ENCODE results near the gene SYNPO.

Gene SYNPO

GRCh38 chr5:150700594-150701377, 60.3 kb downstream of the SYNPO start, which contains the start of gene RBM22:
Gene RBM22, minus strand, starts transcription at chr5:150701062. Its CDS starts 77 bp downstream, at chr5:150700985.
- peak; percentile 93 for DNase-seq

- no peak for DNase-seq
These were observed 63.3 kb downstream of the SYNPO start for GRCh38 chr5:150703762-150704161.

GRCh38 chr5:150706776-150707390, 66.4 kb downstream of the SYNPO start:
- no peak for DNase-seq

All from activated T-cell treated with anti-CD3 and anti-CD28 coated beads, Interleukin-2, amount 50 U/mL, for 48 hours (primary cell).